Upper lobe of left lung (tissue), 4 donors: Measurements from ENCODE around the gene ZNF282.

Experiments
- CTCF ChIP-seq, 6 experiments: fragments of 450-650 bp in 4 of 6; fragments of 200-600 bp in 2 of 6; sonication (generic) in 2 of 6; IDR thresholded peaks; one replicate each; pipeline ENCODE4 v1.5.1; 2016 to 2019; ENCODE audit warnings: antibody characterized with exemption in 6 of 6
- EP300 ChIP-seq, 4 donors: sonication (generic); formaldehyde crosslinking; IDR thresholded peaks; one replicate each; pipeline ENCODE4 v1.5.1; 2017; ENCODE audit warnings: antibody characterized with exemption in 4 of 4, control low read depth in 2 of 4
- POLR2A ChIP-seq, 4 donors: fragments of 450-650 bp; IDR thresholded peaks; one replicate each; pipeline ENCODE4 v1.5.1; 2016 to 2017; ENCODE audit warnings: antibody characterized with exemption in 4 of 4, mild to moderate bottlenecking in 2 of 4
- POLR2AphosphoS5 ChIP-seq, 2 donors: sonication (generic); formaldehyde crosslinking; IDR thresholded peaks; one replicate each; pipeline ENCODE4 v1.5.1; 2017; ENCODE audit warnings: antibody characterized with exemption in 2 of 2

- TF ChIP-seq CTCF (IDR thresholded peaks at IDR 0.05) = peak; percentile 73 to 98 (median 90)
- peak in 2 of 4 donors; percentile 33 to 61 for TF ChIP-seq POLR2A (IDR thresholded peaks at IDR 0.05)
- peak in 1 of 2 donors; percentile 82 for TF ChIP-seq POLR2AphosphoS5 (IDR thresholded peaks at IDR 0.05)
- no peak for TF ChIP-seq EP300 (IDR thresholded peaks at IDR 0.05)
These were observed 44.2 kb downstream of the ZNF282 start, which contains the start of gene ZNF212 for GRCh38 chr7:149239345-149240143.
